HepG2 (cell line): ENCODE data around the gene TMEM218. TPM values are rescaled to one million over a fixed set of nuclear protein-coding genes. Genes with fewer than 3 reads are reported as not detected.

Experiments used
- CBX5 ChIP-seq: sonication (generic); formaldehyde crosslinking; IDR thresholded peaks from 2 replicates; pipeline ENCODE4 v1.4.0; 2020; ENCODE audit warnings: missing genetic modification reagents, borderline replicate concordance
- GABPB1 ChIP-seq: IDR thresholded peaks from 2 replicates; pipeline ENCODE4 v1.6.1; 2016; ENCODE audit warnings: mild to moderate bottlenecking, missing genetic modification reagents, moderate library complexity, missing compliant biosample characterization
- GPBP1L1 ChIP-seq: sonication (generic); formaldehyde crosslinking; IDR thresholded peaks from 2 replicates; pipeline ENCODE4 v1.5.0; 2020; ENCODE audit warnings: mild to moderate bottlenecking, missing genetic modification reagents
- HCFC1 ChIP-seq: fragments of 150-350 bp; IDR thresholded peaks from 2 replicates; pipeline ENCODE4 v1.6.1; 2014; ENCODE audit warnings: low read depth, low read length
- KMT2B ChIP-seq: IDR thresholded peaks from 2 replicates; pipeline ENCODE4 v1.6.1; 2016; ENCODE audit warnings: missing genetic modification reagents, missing compliant biosample characterization
- MTF2 ChIP-seq: sonication (generic); formaldehyde crosslinking; IDR thresholded peaks from 2 replicates; pipeline ENCODE4 v1.5.0; 2020; ENCODE audit warnings: missing genetic modification reagents, borderline replicate concordance
- NR1H2 ChIP-seq: sonication (generic); formaldehyde crosslinking; IDR thresholded peaks from 2 replicates; pipeline ENCODE4 v1.8.1; 2022; ENCODE audit warnings: low read depth, missing genetic modification reagents, borderline replicate concordance
- SCMH1 ChIP-seq: sonication (generic); formaldehyde crosslinking; IDR thresholded peaks from 2 replicates; pipeline ENCODE4 v1.9.0; 2021; ENCODE audit warnings: missing genetic modification reagents, mild to moderate bottlenecking, borderline replicate concordance
- THAP11 ChIP-seq: IDR thresholded peaks from 2 replicates; pipeline ENCODE4 v1.6.1; 2016; ENCODE audit warnings: missing biosample characterization, missing genetic modification reagents
- XRCC5 ChIP-seq: fragments of 200-400 bp; formaldehyde crosslinking; optimal IDR thresholded peaks from 2 replicates; pipeline ENCODE3; 2017; ENCODE audit warnings: mild to moderate bottlenecking, low read length
- YEATS2 ChIP-seq: sonication (generic); formaldehyde crosslinking; IDR thresholded peaks from 2 replicates; pipeline ENCODE4 v1.4.0; 2020; ENCODE audit warnings: missing genetic modification reagents, borderline replicate concordance
- ZFP1 ChIP-seq: IDR thresholded peaks from 2 replicates; pipeline ENCODE4 v1.6.1; 2016
- ZNF777 ChIP-seq: sonication (generic); formaldehyde crosslinking; IDR thresholded peaks from 2 replicates; pipeline ENCODE4 v1.4.0; 2020; ENCODE audit warnings: missing genetic modification reagents
- ZNF850 ChIP-seq: sonication (generic); formaldehyde crosslinking; conservative IDR thresholded peaks from 2 replicates; pipeline ENCODE4 v1.9.0; 2021; ENCODE audit warnings: mild to moderate bottlenecking, missing genetic modification reagents
- ZSCAN31 ChIP-seq: sonication (generic); formaldehyde crosslinking; IDR thresholded peaks from 2 replicates; pipeline ENCODE4 v1.5.0; 2020; ENCODE audit warnings: low read depth, mild to moderate bottlenecking, missing genetic modification reagents
- polyA plus RNA-seq, 8 experiments: library from polyadenylated mRNA; depleted of rRNA in 3 of 8; stranded (reverse) in 7 of 8; unstranded in 1 of 8; fragments of >200 nt; fragmentation: Illumina TruSeq in 4 of 8; extraction: Trizol in 4 of 8; gene quantifications; 2 replicates each; pipeline versions ENCODE4 v1.2.1 to v1.2.3, GENCODE V29; 2011 to 2016; ENCODE audit warnings: low read depth in 4 of 8, missing spikeins in 1 of 8, mixed read lengths in 1 of 8; ENCODE audit not compliant: insufficient read depth in 1 of 8
- total RNA-seq, 5 experiments: library from RNA; depleted of rRNA; stranded (reverse); fragments of >200 nt; fragmentation: Illumina TruSeq; extraction: Trizol; gene quantifications; 2 replicates each; pipeline ENCODE4 v1.2.3, GENCODE V29; 2016; ENCODE audit warnings: low read depth in 1 of 5
- TF ChIP-seq, protein P1 (sequence below): sonication (generic); formaldehyde crosslinking; IDR thresholded peaks from 2 replicates; pipeline ENCODE4 v1.5.1; 2020; ENCODE audit warnings: missing genetic modification reagents, mild to moderate bottlenecking, borderline replicate concordance
- TF ChIP-seq, protein P2 (sequence below): sonication (generic); formaldehyde crosslinking; IDR thresholded peaks from 2 replicates; pipeline ENCODE4 v1.4.0; 2020; ENCODE audit warnings: missing genetic modification reagents
- TF ChIP-seq, protein P3 (sequence below): sonication (generic); formaldehyde crosslinking; IDR thresholded peaks from 2 replicates; pipeline ENCODE4 v1.4.0; 2020; ENCODE audit warnings: missing genetic modification reagents
- TF ChIP-seq, protein P4 (sequence below): sonication (generic); formaldehyde crosslinking; IDR thresholded peaks from 2 replicates; pipeline ENCODE4 v1.5.0; 2020; ENCODE audit warnings: mild to moderate bottlenecking, missing genetic modification reagents

TMEM218 gene
- total and polyA plus RNA-seq, 2 of the 13 experiments (the other 11 are each of a cell fraction or from before 2014, with no cell fraction given), result 11.8 to 14.0 TPM

DNA sequence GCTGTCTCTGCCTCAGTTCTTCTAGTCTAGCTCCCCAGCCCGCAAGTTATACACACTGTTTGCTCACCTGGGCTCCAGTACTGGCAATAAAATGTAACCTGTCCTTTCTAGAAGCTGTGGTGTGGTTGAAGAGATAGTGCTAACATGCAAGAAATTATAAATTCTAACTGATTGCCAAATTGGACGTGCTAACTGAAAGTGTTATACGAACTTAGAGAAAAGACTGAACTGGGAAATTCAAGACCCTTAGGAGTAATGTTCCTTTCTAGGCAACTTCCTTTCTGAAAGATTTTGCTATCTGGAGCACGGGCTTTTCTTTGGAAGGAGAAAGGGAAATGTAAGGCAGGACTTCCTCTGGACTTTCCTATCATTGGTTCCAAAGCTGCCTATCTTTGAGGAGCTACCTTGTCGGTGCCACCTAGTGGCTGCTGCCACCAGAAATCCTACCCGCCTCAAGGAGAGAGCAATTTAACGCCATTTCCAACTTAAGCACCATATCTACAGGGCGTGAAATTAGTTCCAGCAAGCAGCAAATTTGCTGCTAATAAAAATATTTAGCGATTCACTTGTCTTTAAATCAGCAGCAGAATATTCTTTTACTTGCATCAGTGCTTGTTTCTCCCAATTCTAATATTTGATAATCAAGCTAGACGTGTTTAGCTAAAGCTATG lies 12.7 kb upstream of the TMEM218 start (continued):
- TF ChIP-seq, protein P1, sequence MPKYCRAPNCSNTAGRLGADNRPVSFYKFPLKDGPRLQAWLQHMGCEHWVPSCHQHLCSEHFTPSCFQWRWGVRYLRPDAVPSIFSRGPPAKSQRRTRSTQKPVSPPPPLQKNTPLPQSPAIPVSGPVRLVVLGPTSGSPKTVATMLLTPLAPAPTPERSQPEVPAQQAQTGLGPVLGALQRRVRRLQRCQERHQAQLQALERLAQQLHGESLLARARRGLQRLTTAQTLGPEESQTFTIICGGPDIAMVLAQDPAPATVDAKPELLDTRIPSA (CRISPR knock-in tag), result no peak
- TF ChIP-seq, protein P2, sequence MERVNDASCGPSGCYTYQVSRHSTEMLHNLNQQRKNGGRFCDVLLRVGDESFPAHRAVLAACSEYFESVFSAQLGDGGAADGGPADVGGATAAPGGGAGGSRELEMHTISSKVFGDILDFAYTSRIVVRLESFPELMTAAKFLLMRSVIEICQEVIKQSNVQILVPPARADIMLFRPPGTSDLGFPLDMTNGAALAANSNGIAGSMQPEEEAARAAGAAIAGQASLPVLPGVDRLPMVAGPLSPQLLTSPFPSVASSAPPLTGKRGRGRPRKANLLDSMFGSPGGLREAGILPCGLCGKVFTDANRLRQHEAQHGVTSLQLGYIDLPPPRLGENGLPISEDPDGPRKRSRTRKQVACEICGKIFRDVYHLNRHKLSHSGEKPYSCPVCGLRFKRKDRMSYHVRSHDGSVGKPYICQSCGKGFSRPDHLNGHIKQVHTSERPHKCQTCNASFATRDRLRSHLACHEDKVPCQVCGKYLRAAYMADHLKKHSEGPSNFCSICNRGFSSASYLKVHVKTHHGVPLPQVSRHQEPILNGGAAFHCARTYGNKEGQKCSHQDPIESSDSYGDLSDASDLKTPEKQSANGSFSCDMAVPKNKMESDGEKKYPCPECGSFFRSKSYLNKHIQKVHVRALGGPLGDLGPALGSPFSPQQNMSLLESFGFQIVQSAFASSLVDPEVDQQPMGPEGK (CRISPR knock-in tag), result no peak
- TF ChIP-seq, protein P3, sequence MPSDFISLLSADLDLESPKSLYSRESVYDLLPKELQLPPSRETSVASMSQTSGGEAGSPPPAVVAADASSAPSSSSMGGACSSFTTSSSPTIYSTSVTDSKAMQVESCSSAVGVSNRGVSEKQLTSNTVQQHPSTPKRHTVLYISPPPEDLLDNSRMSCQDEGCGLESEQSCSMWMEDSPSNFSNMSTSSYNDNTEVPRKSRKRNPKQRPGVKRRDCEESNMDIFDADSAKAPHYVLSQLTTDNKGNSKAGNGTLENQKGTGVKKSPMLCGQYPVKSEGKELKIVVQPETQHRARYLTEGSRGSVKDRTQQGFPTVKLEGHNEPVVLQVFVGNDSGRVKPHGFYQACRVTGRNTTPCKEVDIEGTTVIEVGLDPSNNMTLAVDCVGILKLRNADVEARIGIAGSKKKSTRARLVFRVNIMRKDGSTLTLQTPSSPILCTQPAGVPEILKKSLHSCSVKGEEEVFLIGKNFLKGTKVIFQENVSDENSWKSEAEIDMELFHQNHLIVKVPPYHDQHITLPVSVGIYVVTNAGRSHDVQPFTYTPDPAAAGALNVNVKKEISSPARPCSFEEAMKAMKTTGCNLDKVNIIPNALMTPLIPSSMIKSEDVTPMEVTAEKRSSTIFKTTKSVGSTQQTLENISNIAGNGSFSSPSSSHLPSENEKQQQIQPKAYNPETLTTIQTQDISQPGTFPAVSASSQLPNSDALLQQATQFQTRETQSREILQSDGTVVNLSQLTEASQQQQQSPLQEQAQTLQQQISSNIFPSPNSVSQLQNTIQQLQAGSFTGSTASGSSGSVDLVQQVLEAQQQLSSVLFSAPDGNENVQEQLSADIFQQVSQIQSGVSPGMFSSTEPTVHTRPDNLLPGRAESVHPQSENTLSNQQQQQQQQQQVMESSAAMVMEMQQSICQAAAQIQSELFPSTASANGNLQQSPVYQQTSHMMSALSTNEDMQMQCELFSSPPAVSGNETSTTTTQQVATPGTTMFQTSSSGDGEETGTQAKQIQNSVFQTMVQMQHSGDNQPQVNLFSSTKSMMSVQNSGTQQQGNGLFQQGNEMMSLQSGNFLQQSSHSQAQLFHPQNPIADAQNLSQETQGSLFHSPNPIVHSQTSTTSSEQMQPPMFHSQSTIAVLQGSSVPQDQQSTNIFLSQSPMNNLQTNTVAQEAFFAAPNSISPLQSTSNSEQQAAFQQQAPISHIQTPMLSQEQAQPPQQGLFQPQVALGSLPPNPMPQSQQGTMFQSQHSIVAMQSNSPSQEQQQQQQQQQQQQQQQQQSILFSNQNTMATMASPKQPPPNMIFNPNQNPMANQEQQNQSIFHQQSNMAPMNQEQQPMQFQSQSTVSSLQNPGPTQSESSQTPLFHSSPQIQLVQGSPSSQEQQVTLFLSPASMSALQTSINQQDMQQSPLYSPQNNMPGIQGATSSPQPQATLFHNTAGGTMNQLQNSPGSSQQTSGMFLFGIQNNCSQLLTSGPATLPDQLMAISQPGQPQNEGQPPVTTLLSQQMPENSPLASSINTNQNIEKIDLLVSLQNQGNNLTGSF (CRISPR knock-in tag), result no peak
- TF ChIP-seq CBX5 (peak; percentile 67; the same call in 1 of the 2 replicates), GABPB1 (CRISPR knock-in tag) (peak; percentile 87), XRCC5 (no peak), GPBP1L1 (CRISPR knock-in tag) (no peak), KMT2B (CRISPR knock-in tag) (0 out of 2 replicates have a peak, but pooled peaks have one; percentile 33), MTF2 (CRISPR knock-in tag) (no peak), ZSCAN31 (CRISPR knock-in tag) (no peak), ZFP1 (CRISPR knock-in tag) (0 out of 2 replicates have a peak, but pooled peaks have one; percentile 30), NR1H2 (CRISPR knock-in tag) (no peak), ZNF777 (CRISPR knock-in tag) (no peak), SCMH1 (CRISPR knock-in tag) (no peak), THAP11 (CRISPR knock-in tag) (peak; percentile 64), HCFC1 (no peak), ZNF850 (CRISPR knock-in tag) (no peak), YEATS2 (CRISPR knock-in tag) (peak; percentile 62)
- TF ChIP-seq, protein P4, sequence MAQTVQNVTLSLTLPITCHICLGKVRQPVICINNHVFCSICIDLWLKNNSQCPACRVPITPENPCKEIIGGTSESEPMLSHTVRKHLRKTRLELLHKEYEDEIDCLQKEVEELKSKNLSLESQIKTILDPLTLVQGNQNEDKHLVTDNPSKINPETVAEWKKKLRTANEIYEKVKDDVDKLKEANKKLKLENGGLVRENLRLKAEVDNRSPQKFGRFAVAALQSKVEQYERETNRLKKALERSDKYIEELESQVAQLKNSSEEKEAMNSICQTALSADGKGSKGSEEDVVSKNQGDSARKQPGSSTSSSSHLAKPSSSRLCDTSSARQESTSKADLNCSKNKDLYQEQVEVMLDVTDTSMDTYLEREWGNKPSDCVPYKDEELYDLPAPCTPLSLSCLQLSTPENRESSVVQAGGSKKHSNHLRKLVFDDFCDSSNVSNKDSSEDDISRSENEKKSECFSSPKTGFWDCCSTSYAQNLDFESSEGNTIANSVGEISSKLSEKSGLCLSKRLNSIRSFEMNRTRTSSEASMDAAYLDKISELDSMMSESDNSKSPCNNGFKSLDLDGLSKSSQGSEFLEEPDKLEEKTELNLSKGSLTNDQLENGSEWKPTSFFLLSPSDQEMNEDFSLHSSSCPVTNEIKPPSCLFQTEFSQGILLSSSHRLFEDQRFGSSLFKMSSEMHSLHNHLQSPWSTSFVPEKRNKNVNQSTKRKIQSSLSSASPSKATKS (CRISPR knock-in tag), result no peak
